Testis (tissue), 2 donors: ENCODE results near the gene A2M.

Experiments used
- POLR2A ChIP-seq: fragments of 450-650 bp; IDR thresholded peaks from one replicate; pipeline ENCODE4 v1.6.1; 2017; ENCODE audit warnings: antibody characterized with exemption, mild to moderate bottlenecking, moderate library complexity
- TF ChIP-seq, protein P1 (sequence below), 3 experiments: fragments of 450-650 bp in 2 of 3; fragments of 200-600 bp in 1 of 3; sonication (generic) in 1 of 3; IDR thresholded peaks; one replicate each; pipeline ENCODE4 v1.5.1; 2016 to 2019; ENCODE audit warnings: antibody characterized with exemption in 3 of 3, mild to moderate bottlenecking in 2 of 3, moderate library complexity in 1 of 3

DNA sequence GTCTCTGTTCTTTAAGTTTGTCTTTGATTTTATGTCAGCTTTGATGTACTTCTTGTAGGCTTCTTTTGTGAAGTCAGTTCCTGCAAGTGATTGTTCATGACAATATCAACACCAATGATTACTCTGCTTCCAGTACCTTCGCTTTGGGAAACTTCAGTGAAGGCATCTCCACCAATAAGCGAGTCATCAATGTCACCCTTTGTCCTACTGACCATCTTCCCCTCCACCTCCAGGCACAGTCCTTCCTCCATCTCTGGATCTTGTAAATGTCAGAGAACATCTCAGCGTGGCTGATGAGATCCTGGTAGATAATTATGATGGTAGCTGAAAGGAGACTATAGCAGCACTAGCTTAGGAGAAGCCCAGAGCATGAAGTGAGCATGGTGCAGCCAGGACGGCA is 40.4 kb upstream of the A2M start:
- TF ChIP-seq, protein P1, sequence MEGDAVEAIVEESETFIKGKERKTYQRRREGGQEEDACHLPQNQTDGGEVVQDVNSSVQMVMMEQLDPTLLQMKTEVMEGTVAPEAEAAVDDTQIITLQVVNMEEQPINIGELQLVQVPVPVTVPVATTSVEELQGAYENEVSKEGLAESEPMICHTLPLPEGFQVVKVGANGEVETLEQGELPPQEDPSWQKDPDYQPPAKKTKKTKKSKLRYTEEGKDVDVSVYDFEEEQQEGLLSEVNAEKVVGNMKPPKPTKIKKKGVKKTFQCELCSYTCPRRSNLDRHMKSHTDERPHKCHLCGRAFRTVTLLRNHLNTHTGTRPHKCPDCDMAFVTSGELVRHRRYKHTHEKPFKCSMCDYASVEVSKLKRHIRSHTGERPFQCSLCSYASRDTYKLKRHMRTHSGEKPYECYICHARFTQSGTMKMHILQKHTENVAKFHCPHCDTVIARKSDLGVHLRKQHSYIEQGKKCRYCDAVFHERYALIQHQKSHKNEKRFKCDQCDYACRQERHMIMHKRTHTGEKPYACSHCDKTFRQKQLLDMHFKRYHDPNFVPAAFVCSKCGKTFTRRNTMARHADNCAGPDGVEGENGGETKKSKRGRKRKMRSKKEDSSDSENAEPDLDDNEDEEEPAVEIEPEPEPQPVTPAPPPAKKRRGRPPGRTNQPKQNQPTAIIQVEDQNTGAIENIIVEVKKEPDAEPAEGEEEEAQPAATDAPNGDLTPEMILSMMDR (IDR thresholded peaks at IDR 0.05): no peak
- TF ChIP-seq POLR2A: no peak
